Stimulated activated CD8-positive, alpha-beta memory T cell treated with anti-CD3 and anti-CD28 coated beads, Interleukin-12 subunit alpha, Interleukin-12 subunit beta, amount 100 ng/mL, for 1 hour (primary cell): ENCODE results near the gene GNPAT.

Experiments
- DNase-seq: peaks from one replicate; pipeline ENCODE4 v3.0.0-alpha.2; 2020; ENCODE audit warnings: low read depth

The GNPAT gene

GRCh38 chr1:231242516-231243198 is 1.6 kb downstream of the GNPAT start:
- DNase-seq: no peak

GRCh38 chr1:231248778-231249177 is 7.8 kb downstream of the GNPAT start:
- DNase-seq: no peak

- no peak for DNase-seq
Observed at GRCh38 chr1:231252336-231252735, 11.3 kb downstream of the GNPAT start.

GRCh38 chr1:231260351-231260750 is 19.3 kb downstream of the GNPAT start:
- no peak for DNase-seq

- DNase-seq: no peak
Observed at GRCh38 chr1:231264642-231265041, 23.6 kb downstream of the GNPAT start.

- no peak for DNase-seq
Observed at GRCh38 chr1:231265379-231265778, 24.4 kb downstream of the GNPAT start.

GRCh38 chr1:231266811-231267322 is 25.9 kb downstream of the GNPAT start:
- DNase-seq: no peak

GRCh38 chr1:231272173-231272572 is 31.2 kb downstream of the GNPAT start:
- DNase-seq: no peak

GRCh38 chr1:231272880-231273279 is 31.9 kb downstream of the GNPAT start:
- no peak for DNase-seq

GRCh38 chr1:231274119-231274825 is 33.3 kb downstream of the GNPAT start:
- no peak for DNase-seq

- DNase-seq: no peak
Observed at GRCh38 chr1:231278100-231278790, 37.2 kb downstream of the GNPAT start.

- DNase-seq: no peak
Observed at GRCh38 chr1:231279081-231279480, 38.1 kb downstream of the GNPAT start.

- no peak for DNase-seq
Observed at GRCh38 chr1:231279683-231280082, 38.7 kb downstream of the GNPAT start.

GRCh38 chr1:231284441-231284840 is 43.4 kb downstream of the GNPAT start:
- no peak for DNase-seq

GRCh38 chr1:231286603-231287002 is 45.6 kb downstream of the GNPAT start:
- no peak for DNase-seq

GRCh38 chr1:231295938-231296337 is 54.9 kb downstream of the GNPAT start:
- no peak for DNase-seq

GRCh38 chr1:231301990-231302389 is 61.0 kb downstream of the GNPAT start:
- DNase-seq: no peak

- no peak for DNase-seq
Observed at GRCh38 chr1:231310391-231310934, 69.5 kb downstream of the GNPAT start.

GRCh38 chr1:231311720-231312431 is 70.9 kb downstream of the GNPAT start:
- DNase-seq: no peak

- DNase-seq: no peak
Observed at GRCh38 chr1:231312432-231312788, 71.4 kb downstream of the GNPAT start.

- no peak for DNase-seq
Observed at GRCh38 chr1:231313661-231314060, 72.6 kb downstream of the GNPAT start.

GRCh38 chr1:231315887-231316286 is 74.9 kb downstream of the GNPAT start:
- no peak for DNase-seq
